GM13977 (cell line): ENCODE data around the gene SLC7A11.
"Not testable (repeated sequence)": the region's sequence is repeated elsewhere in the genome, so short reads cannot be mapped to it uniquely, and the experiment has no call there.

Experiments
- DNase-seq: peaks from one replicate; pipeline ENCODE4 v3.0.0; 2012; ENCODE audit warnings: low spot score
- in situ Hi-C: fragments of 300-500 bp; cut with MboI; formaldehyde crosslinking; loops from one replicate; pipeline ENCODE4 v1.12.0; 2022; ENCODE audit warnings: low sequenced_read_pairs, low pct_unique_long_range_greater_than_20kb, mixed read lengths, inconsistent platforms; ENCODE audit not compliant: unreplicated experiment
- TF ChIP-seq, protein P1 (sequence below): IDR thresholded peaks from 2 replicates; pipeline ENCODE4 v1.5.1; 2012; ENCODE audit warnings: mild to moderate bottlenecking, control low read depth; ENCODE audit not compliant: insufficient read depth; ENCODE audit errors: extremely low read depth, missing control alignments

The SLC7A11 gene

DNA sequence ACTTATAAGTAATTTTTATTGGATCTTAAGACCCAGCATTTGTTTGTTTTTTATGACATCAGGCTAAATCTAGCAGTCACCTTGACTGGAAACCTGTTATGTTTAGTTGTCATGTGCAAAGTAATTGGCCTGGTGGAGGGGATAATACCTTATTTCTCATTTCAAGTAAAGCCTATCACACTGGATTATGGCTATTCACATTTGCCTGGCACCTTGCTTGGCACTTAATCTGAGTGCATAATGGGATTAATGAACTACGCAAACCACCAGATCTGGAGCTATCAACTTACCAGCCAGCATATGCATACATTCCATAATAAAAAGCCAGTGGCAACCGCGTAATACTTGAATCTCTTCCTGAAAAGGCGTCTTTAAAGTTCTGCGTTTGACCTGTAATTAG is 23.2 kb downstream of the SLC7A11 start:
- no peak for DNase-seq
- TF ChIP-seq, protein P1, sequence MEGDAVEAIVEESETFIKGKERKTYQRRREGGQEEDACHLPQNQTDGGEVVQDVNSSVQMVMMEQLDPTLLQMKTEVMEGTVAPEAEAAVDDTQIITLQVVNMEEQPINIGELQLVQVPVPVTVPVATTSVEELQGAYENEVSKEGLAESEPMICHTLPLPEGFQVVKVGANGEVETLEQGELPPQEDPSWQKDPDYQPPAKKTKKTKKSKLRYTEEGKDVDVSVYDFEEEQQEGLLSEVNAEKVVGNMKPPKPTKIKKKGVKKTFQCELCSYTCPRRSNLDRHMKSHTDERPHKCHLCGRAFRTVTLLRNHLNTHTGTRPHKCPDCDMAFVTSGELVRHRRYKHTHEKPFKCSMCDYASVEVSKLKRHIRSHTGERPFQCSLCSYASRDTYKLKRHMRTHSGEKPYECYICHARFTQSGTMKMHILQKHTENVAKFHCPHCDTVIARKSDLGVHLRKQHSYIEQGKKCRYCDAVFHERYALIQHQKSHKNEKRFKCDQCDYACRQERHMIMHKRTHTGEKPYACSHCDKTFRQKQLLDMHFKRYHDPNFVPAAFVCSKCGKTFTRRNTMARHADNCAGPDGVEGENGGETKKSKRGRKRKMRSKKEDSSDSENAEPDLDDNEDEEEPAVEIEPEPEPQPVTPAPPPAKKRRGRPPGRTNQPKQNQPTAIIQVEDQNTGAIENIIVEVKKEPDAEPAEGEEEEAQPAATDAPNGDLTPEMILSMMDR: no peak
- in situ Hi-C loops: no loop called here

DNA sequence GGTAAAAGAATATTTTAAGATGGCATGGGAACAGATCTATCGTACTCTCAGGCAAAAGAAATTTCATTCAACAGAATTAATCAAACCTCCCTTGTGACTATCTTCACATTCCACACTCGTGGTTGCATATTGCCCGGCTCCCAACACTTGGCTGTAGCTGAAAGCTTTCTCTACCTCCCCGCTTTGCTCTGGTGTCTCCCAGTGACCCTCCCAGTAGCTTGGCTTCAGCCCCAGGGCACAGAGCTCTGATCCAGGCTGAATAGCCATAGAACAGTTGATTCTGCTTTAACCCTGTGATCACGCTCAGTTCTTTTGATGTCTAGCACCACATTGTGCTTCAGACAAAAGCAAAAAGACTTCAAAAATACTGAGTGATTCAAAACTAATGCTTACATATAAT is 24.6 kb downstream of the SLC7A11 start:
- TF ChIP-seq, protein P1: no peak
- in situ Hi-C loops: no loop called here
- no peak for DNase-seq

DNA sequence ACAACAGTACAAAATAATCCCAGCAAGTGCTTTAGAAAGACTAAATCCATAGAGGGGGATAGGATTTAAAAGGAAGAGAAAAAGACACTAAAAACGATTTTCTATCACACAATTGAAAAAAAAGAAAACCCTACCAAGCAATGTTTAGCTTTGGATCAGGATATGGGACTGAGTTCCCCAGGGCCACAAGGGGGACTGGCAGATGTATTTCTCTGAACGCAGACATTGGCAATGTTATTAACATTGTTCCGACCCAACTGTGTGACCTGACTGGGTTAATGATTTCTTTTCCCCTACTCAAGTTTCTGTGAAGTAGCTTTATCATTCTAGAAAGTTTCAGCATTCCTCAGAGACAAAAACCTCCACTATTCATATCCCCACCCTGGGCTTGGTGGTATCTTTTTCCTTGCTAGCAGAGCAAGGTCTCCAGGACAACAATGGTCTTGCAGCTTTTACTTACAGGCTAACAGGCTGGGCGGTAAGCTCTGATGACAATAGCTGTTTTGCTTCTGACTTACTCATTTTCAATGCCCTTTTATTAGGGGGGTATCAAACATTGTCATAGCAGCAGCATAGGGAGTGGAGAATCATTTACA is 25.8 kb downstream of the SLC7A11 start:
- in situ Hi-C loops: no loop called here
- TF ChIP-seq, protein P1: no peak
- DNase-seq: no peak

DNA sequence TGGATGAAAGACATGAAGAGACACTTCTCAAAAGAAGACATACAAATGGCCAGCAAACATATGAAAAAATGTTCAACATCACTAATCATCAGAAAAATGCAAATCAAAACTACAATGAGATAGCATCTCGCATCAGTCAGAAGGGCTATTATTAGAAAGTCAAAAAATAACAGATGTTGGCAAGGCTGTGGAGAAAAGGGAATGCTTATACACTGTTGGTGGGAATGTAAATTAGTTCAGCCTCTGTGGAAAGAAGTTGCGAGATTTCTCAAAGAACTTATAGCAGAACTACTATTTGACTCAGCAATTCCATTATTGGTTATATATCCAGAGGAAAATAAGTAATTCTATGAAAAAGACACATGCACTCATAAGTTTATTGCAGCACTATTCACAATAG is 31.6 kb downstream of the SLC7A11 start:
- DNase-seq, in situ Hi-C loops: not testable (repeated sequence)

DNA sequence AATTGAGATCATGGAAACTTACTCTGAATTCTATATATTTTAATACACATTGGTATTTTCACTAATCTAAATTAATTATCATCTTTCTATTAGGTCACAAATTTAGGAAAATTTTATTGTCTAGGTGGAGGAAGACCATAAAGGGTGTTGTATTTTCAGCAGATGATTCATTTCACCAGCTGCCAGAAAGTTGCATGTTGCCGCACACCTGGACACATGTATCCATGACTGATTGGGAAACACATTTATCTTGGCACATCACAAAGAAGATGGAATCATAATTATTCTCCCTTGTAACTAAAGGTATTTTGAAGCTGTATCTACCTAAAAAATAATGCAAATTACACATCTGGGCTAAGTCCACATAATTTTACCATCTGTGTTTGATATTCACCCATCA is 33.1 kb downstream of the SLC7A11 start:
- in situ Hi-C loops: no loop called here
- TF ChIP-seq, protein P1: no peak
- DNase-seq: no peak

DNA sequence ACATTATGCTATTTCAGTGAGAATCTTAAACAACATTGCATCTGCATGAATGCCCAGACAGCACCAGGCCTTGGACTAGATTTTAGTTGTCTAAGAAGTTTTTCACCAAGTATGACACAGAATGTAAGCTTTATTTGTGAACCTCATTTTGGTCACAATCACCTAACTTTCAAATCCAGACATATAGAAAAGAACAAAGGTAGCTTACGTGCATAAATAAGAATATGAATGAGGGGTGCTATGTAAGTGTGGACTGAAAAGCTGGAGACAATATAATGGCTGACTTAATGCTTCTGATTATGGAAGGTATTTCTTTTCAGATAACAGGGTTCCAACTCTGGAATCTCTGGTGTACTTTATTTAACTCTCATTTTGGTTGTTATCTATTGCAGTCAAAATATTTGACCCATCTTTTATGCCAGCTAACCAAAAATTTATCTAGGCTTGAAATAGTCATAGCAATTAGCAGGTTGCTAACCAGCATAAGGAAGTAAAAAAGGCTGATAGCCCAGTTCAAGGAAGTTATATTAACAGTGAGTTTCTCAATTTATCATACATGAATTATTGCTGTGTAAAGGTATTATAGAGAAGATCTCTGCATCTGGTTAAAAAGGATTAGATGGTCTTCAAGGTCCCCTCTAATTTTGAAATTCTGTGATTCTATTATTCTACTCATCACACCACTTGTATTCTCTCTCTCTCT is 36.5 kb downstream of the SLC7A11 start:
- DNase-seq: no peak
- in situ Hi-C loops: no loop called here
- TF ChIP-seq, protein P1: no peak

DNA sequence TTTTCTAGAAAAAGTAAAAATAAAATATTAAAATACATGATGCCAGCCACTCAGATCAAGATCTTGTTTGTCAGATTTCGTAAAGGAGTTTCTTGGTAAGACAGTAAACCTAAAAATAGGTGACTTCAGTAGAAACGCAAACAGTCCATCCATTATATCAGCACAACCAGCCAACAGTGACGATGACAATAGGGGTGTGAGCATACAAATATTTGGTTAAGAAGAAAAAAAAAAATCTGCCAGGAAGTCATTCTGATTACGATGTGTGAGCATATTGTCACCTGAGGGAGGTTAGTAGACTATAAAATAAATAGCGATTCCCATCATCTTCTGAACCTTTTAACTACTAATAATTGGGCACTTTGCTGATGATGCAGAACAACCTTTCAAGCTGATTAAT is 37.6 kb downstream of the SLC7A11 start:
- TF ChIP-seq, protein P1: no peak
- no peak for DNase-seq
- in situ Hi-C loops: no loop called here
